HCT116 (cell line): ENCODE results near the gene GOLGA6A.
"Not testable (repeated sequence)": the region's sequence is repeated elsewhere in the genome, so short reads cannot be mapped to it uniquely, and the experiment has no call there.

Experiments
- CEBPB ChIP-seq: IDR thresholded peaks from 2 replicates; pipeline ENCODE4 v1.6.1; 2012; ENCODE audit warnings: low read depth
- EZH2 ChIP-seq: fragments of 200-600 bp; sonication (generic); IDR thresholded peaks from 2 replicates; pipeline ENCODE4 v1.6.1; 2017; ENCODE audit warnings: antibody characterized with exemption, mixed run types
- EZH2phosphoT487 ChIP-seq: fragments of 200-600 bp; IDR thresholded peaks from 2 replicates; pipeline ENCODE4 v1.6.1; 2018; ENCODE audit warnings: antibody characterized with exemption, borderline replicate concordance
- FOSL1 ChIP-seq: IDR thresholded peaks from 2 replicates; pipeline ENCODE4 v1.6.1; 2012; ENCODE audit warnings: low read depth
- POLR2A ChIP-seq: IDR thresholded peaks from 2 replicates; pipeline ENCODE4 v1.7.0; 2011; ENCODE audit warnings: borderline replicate concordance; ENCODE audit not compliant: insufficient read depth, insufficient read length; ENCODE audit errors: extremely low read depth
- POLR2AphosphoS5 ChIP-seq: IDR thresholded peaks from 2 replicates; pipeline ENCODE4 v1.6.1; 2011; ENCODE audit warnings: mild to moderate bottlenecking, low read depth, low read length, moderate library complexity
- RAD21 ChIP-seq: IDR thresholded peaks from 2 replicates; pipeline ENCODE4 v1.6.1; 2012; ENCODE audit warnings: low read depth, mild to moderate bottlenecking
- ZFX ChIP-seq: fragments of 450-650 bp; IDR thresholded peaks from 2 replicates; pipeline ENCODE4 v1.6.1; 2017
- ZNF274 ChIP-seq: fragments of 200-500 bp; sonication (Bioruptor generic); IDR thresholded peaks from 2 replicates; pipeline ENCODE4 v1.6.1; 2014; ENCODE audit warnings: mild to moderate bottlenecking, low read depth, low read length, inconsistent platforms
- TF ChIP-seq, protein P1 (sequence below): IDR thresholded peaks from 2 replicates; pipeline ENCODE4 v1.6.1; 2012
- TF ChIP-seq, protein P2 (sequence below), 3 experiments: fragments of 200-600 bp in 1 of 3; sonication (generic) in 1 of 3; IDR thresholded peaks in 2 of 3; conservative IDR thresholded peaks in 1 of 3; 2 replicates each; pipeline ENCODE4 v1.5.1; 2012 to 2017; ENCODE audit warnings: low read depth in 2 of 3, low read length in 2 of 3, antibody characterized with exemption in 1 of 3, borderline replicate concordance in 1 of 3, control low read depth in 1 of 3, mild to moderate bottlenecking in 1 of 3, mixed read lengths in 1 of 3, mixed run types in 1 of 3, moderate library complexity in 1 of 3; ENCODE audit not compliant: insufficient read depth in 1 of 3
- TF ChIP-seq, protein P3 (sequence below): IDR thresholded peaks from 2 replicates; pipeline ENCODE4 v1.6.1; 2011; ENCODE audit warnings: mild to moderate bottlenecking, low read length, moderate library complexity; ENCODE audit not compliant: insufficient replicate concordance; ENCODE audit errors: extremely low read depth

DNA sequence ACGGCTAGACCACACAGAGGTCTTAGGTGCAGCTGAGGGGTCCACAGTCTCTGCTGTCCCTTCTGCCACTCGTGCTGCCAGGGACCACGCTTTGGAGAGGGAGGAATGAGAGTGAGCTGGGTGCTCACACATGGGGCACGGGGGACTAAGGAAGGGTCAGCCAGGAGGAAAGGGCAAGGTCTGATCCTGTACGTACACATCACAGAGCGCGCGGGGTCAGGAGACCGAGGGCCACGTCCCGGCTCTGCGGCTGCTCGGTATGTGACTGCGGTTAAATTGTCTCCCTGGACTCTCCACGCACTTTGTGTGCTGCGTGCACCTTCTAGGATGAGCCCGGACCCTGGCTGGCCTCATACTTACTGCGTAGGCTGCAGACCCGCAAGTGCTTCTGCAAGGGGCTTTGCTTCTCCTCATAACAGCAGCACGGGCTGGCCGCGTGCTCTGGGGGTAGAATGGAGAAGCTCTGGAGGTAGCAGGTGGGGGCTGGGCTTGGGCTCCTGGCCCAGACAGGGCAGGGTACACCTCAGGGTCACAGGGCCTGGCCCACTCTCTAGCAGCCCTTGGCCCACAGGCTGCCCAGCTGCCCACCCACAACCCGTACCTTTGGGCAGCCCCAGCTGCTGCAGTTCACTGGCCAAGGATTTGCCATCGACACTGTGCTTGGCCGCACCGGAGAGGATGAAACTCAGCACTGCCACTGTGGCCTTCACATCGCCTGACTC, 14.6 kb upstream of the GOLGA6A start:
- not testable (repeated sequence) for TF ChIP-seq POLR2A, EZH2, FOSL1, POLR2AphosphoS5, ZNF274, RAD21, ZFX, EZH2phosphoT487, CEBPB
- TF ChIP-seq, protein P1, sequence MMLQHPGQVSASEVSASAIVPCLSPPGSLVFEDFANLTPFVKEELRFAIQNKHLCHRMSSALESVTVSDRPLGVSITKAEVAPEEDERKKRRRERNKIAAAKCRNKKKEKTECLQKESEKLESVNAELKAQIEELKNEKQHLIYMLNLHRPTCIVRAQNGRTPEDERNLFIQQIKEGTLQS, result not testable (repeated sequence)
- TF ChIP-seq, protein P2, sequence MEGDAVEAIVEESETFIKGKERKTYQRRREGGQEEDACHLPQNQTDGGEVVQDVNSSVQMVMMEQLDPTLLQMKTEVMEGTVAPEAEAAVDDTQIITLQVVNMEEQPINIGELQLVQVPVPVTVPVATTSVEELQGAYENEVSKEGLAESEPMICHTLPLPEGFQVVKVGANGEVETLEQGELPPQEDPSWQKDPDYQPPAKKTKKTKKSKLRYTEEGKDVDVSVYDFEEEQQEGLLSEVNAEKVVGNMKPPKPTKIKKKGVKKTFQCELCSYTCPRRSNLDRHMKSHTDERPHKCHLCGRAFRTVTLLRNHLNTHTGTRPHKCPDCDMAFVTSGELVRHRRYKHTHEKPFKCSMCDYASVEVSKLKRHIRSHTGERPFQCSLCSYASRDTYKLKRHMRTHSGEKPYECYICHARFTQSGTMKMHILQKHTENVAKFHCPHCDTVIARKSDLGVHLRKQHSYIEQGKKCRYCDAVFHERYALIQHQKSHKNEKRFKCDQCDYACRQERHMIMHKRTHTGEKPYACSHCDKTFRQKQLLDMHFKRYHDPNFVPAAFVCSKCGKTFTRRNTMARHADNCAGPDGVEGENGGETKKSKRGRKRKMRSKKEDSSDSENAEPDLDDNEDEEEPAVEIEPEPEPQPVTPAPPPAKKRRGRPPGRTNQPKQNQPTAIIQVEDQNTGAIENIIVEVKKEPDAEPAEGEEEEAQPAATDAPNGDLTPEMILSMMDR (IDR thresholded peaks at IDR 0.05 in 2 of 3, conservative IDR thresholded peaks at IDR 0.05 in 1 of 3; ENCODE audit: borderline replicate concordance in 1 of 3, insufficient read depth in 1 of 3, low read depth in 2 of 3, low read length in 2 of 3), result not testable (repeated sequence)
- TF ChIP-seq, protein P3, sequence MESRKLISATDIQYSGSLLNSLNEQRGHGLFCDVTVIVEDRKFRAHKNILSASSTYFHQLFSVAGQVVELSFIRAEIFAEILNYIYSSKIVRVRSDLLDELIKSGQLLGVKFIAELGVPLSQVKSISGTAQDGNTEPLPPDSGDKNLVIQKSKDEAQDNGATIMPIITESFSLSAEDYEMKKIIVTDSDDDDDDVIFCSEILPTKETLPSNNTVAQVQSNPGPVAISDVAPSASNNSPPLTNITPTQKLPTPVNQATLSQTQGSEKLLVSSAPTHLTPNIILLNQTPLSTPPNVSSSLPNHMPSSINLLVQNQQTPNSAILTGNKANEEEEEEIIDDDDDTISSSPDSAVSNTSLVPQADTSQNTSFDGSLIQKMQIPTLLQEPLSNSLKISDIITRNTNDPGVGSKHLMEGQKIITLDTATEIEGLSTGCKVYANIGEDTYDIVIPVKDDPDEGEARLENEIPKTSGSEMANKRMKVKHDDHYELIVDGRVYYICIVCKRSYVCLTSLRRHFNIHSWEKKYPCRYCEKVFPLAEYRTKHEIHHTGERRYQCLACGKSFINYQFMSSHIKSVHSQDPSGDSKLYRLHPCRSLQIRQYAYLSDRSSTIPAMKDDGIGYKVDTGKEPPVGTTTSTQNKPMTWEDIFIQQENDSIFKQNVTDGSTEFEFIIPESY, result not testable (repeated sequence)
